ENCODE results near the gene LY6G6C.
"Not testable (repeated sequence)": the region's sequence is repeated elsewhere in the genome, so short reads cannot be mapped to it uniquely, and the experiment has no call there.

The LY6G6C gene

GRCh38 chr6:31725502-31726350 is 4.2 kb upstream of the LY6G6C start:
- DNase-seq: no peak

DNA sequence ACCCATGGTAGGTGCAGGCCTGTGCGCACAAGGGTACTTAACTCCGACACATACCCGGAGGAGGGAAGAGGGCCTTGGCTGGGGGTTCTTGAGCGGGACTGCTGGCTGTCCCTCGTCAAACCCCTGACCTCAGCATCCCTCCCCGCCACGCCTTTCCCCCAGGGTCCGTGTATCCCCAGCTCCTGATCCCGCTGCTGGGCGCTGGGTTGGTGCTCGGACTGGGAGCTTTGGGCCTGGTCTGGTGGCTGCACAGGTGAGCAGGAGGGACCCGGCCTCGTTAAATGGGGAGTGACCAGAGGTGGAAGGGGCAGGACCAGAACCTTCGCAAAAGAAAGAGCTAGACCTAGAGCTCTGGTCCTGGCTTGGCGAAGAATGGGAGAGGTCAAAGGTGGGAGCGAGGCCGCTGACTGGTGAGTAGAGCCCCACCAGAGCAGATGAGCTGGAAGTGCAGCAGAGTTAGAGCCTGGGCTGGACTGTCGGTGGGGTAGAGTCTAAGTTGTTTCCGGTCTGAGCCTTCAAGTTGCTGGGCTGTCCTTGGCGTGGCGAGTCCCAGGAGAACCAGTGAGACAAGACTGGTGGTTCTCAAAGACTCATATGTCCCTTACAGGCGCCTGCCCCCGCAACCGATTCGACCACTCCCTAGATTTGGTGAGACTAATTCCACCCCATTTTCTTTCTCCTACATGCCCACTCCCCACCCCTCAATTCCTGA is 2.6 kb upstream of the LY6G6C start:
- DNase-seq: no peak

- no peak for DNase-seq
These were observed 1.9 kb upstream of the LY6G6C start, which contains the start of gene MPIG6B for GRCh38 chr6:31723245-31723979. Gene MPIG6B (plus strand): TSS chr6:31723373. CDS start chr6:31723384, 11 bp downstream.

DNA sequence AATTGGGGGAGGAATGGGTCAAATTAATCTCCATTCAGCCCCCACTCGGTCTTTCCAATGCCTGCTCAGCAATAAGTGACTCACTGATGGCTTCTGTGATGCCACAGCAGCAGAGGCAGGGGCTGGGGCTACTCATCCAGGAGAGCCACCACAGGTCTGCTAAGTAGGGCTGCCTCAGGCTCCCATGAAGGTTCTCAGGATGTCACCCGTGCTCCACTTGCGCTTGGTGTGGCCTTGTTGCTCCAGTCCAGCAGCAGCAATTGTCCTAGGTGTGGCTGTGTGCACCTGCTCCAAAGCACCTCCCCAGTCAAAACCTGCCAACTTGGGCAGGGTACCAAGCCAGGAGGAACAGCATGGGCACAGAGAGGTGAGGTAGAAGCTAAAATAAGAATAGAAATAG is 627 bp upstream of the LY6G6C start:
- DNase-seq: no peak

DNA sequence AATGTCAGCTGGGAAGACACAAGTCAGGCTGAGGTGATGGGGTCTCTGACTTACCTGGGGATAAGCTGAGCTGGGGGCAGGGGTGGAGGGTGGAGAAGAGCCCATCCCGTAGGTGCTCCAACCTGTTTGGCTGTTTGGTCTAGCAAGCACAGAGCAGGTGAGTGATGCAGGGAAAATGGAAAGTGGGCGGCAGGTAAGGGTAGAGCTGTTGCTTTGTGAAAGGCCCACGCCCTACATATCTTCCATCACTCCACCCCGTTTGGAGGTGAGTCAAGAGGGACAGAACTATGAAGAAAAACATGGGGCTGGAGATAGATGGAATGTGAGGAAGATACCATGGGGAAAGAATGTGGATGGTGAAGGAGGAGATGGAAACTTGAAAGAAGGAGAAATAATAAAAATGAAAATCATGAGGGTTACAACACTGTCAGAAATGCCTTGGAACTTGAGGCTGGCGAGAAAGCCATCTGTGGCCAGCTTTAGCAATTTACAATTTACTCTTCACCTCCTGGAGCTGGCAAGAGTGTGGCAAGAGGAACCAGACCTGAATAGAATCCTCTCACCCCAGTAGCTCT is 1.3 kb downstream of the LY6G6C start:
- DNase-seq: no peak

GRCh38 chr6:31719001-31719400 is 2.5 kb downstream of the LY6G6C start:
- DNase-seq: no peak

- no peak for DNase-seq
These were observed 3.3 kb downstream of the LY6G6C start for GRCh38 chr6:31718265-31718664.

- no peak for DNase-seq
These were observed 3.9 kb downstream of the LY6G6C start for GRCh38 chr6:31717499-31718222.

GRCh38 chr6:31715022-31715958 is 6.3 kb downstream of the LY6G6C start, which contains the start of gene LY6G6D:
Gene LY6G6D (plus strand): TSS chr6:31715348. CDS start chr6:31715356, 8 bp downstream.
- DNase-seq: no peak

DNA sequence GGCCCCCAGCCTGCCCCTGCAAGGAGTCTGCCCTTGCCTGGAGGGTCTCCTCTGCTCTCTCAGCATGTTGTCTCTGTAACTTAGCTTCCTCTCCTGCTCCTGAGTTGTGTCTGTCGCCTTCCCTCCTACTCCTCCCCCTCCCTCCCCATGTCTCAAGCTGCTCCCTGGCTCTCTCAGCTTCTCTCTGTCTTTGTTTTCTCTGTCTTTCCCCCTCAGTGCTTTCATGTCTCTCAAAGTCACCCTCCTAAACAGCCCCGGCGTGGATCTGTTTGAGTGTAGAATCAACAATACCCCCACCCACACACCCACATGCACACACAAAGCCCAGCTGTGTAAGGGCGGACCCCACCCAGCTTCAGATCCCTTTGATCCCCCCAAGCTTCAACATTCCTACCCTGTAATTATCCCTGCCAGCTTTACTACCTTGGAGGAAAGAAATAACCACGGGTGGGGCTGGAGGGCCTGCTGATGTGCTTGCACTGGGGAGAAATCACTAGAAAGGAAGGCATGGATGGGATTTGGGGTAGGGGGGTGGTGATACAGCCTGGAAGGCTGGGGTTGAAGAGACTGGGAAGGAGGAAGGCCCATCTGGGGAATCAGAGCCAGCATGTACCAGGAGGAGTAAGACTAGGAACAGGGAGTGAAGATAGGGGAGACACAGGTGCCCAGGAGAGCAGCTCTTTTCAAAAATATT is 7.4 kb downstream of the LY6G6C start:
- DNase-seq: no peak

- DNase-seq: no peak
These were observed 8.1 kb downstream of the LY6G6C start for GRCh38 chr6:31713465-31713864.

DNA sequence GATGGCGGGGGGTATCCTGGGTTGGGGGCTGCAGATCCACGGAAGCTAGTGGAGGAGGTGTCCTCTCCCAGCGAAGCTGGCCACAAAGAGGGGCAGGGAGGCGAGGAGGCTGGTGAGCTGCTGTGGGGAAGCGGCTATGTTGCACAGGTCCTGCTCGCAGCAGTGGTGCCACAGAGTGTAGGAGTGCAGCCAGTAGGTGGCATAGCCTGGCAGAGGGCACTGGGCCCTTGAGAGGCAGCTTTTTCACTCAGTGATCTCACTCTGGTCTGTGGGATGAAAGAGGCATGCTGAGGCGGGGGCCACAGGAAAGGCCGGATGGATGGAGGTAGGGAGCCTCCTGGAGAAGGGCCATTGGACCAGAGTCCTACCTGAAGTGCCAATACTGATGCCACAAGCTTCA is 9.2 kb downstream of the LY6G6C start:
- no peak for DNase-seq

DNA sequence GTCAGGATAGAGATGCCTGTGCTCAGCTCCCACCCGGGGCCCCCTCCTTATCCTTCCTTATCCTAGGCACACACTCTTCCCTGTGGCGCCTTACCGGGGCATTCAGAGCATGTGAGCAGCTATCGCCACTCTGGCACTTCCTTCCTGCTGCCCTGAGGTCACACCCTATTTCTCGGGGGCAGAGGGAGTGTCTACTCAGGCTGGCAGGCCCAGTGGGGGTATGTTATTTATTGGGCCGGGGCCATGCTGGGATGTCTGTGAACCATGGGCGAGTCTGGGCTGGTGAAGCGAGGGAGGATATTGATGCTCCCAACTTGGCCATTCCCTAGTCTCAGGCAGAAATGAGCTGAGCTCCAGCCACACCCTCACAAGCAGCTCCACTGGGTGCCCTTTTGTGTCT is 10.3 kb downstream of the LY6G6C start:
- DNase-seq: no peak

DNA sequence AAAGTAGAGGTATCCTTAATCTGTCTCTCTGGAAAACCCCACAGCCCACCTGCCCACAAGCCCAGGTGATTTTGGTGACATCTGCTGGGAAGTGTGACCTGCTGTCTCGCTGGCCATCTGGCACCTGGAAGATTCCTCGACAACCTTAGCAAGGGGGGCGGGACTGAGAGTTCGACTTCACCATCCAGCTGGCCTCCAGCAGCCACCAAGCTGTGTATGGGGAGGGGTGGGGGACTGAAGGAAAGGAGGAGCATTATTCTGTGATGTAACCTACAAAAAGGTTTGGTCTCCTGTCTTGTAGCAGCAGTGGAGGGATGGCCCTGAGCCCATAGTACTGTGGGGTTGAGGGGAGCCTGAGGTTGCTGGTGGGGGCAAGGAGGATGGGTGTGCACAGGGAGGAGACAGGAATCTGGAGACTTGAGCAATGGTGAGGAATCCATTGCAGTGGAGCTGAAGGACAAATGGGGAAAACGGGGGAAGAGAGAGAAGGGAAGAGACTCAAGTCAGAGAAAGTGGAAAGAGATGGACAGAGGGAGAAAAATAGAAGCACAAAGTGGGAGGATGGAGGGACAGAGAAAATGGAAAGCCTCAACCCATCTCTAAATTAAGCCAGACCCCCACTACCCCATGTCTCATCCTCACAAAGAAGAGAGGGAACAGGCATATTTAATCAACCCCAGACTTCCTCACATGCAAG is 10.9 kb downstream of the LY6G6C start:
- no peak for DNase-seq

DNA sequence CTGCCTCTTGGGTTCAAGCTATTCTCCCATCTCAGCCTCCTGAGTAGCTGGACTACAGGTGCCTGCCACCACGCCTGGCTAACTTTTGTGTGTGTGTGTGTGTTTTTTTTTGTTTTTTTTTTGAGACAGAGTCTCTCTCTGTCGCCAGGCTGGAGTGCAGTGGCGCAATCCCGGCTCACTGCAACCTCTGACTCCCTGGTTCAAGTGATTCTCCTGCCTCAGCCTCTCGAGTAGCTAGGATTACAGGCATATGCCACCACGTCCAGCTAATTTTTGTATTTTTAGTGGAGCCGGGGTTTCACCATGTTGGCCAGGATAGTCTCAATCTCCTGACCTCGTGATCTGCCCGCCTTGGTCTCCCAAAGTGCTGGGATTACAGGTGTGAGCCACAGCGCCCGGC is 12.4 kb downstream of the LY6G6C start:
- DNase-seq: not testable (repeated sequence)

DNA sequence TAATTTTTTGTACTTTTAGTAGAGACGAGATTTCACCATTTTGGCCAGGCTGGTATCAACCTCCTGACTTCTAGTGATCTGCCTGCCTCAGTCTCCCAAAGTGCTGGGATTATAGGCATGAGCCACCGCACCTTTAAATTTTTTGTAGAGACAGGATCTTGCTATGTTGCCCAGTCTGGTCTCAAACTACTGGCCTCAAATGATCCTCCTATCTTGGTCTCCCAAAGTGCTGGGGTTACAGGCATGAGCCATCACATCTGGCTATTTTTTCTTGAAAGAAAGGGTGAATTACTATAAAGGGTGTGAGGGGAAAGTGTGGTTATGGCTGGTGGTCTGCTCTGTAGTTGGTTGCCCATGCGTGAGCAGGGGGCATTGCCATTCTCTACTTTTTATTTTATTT is 13.3 kb downstream of the LY6G6C start:
- DNase-seq: no peak

DNA sequence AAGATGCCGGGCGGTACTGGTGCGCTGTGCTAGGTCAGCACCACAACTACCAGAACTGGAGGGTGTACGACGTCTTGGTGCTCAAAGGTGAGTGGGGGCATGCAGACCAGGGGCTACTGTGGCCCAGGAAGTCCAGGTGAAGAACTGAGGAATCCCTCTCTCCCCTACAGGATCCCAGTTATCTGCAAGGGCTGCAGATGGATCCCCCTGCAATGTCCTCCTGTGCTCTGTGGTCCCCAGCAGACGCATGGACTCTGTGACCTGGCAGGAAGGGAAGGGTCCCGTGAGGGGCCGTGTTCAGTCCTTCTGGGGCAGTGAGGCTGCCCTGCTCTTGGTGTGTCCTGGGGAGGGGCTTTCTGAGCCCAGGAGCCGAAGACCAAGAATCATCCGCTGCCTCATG is 13.8 kb downstream of the LY6G6C start:
- DNase-seq: no peak

GRCh38 chr6:31706599-31706998 is 14.9 kb downstream of the LY6G6C start, which contains the start of gene LY6G6F:
Gene LY6G6F (plus strand): TSS chr6:31706866. CDS start chr6:31706907, 41 bp downstream.
- no peak for DNase-seq

DNA sequence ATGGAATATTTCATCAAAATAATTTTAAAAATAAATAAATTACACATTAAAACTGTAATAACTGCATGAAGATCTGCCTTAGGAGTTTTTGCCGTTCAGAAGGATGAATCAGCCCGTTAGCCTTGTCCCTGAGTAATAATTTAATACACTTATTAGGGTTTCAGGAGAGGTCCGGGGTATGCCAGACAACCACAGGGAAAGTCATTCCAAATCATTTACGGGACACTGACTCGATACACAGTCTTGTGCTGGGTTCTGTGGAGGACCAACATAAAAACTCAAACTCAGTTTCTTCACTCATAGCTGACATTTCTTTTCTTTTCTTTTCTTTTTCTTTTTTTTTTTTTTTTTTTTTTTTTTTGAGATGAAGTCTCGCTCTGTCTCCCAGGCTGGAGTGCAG is 15.6 kb downstream of the LY6G6C start:
- no peak for DNase-seq
